Measurements from ENCODE around the gene ASH1L.
"Not testable (repeated sequence)": the region's sequence is repeated elsewhere in the genome, so short reads cannot be mapped to it uniquely, and the experiment has no call there.

DNA sequence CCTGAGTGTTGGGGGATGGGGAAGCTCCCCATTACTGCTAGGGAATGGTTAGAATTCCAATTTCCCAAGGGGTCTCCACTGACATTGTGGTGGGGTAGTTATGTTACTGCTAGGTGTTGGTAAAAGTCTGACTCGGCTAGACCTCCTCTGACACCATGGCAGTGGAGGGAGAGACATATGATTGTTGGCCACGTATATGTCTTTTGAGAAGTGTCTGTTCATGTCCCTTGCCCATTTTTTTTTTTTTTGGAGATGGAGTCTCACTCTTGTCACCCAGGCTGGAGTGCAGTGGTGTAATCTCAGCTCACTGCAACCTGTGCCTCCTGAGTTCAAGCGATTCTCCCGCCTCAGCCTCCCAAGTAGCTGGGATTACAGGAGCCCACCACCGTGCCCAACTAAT, 176.8 kb downstream of the ASH1L start:
- TF ChIP-seq, protein P1, sequence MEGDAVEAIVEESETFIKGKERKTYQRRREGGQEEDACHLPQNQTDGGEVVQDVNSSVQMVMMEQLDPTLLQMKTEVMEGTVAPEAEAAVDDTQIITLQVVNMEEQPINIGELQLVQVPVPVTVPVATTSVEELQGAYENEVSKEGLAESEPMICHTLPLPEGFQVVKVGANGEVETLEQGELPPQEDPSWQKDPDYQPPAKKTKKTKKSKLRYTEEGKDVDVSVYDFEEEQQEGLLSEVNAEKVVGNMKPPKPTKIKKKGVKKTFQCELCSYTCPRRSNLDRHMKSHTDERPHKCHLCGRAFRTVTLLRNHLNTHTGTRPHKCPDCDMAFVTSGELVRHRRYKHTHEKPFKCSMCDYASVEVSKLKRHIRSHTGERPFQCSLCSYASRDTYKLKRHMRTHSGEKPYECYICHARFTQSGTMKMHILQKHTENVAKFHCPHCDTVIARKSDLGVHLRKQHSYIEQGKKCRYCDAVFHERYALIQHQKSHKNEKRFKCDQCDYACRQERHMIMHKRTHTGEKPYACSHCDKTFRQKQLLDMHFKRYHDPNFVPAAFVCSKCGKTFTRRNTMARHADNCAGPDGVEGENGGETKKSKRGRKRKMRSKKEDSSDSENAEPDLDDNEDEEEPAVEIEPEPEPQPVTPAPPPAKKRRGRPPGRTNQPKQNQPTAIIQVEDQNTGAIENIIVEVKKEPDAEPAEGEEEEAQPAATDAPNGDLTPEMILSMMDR (IDR thresholded peaks at IDR 0.05; ENCODE audit: low read depth, low read length): not testable (repeated sequence)
- not testable (repeated sequence) for TF ChIP-seq POLR2A (IDR thresholded peaks at IDR 0.05; ENCODE audit: extremely low read depth, insufficient read length)
- TF ChIP-seq, protein P2, sequence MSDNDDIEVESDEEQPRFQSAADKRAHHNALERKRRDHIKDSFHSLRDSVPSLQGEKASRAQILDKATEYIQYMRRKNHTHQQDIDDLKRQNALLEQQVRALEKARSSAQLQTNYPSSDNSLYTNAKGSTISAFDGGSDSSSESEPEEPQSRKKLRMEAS (IDR thresholded peaks at IDR 0.05; ENCODE audit: low read depth, low read length): not testable (repeated sequence)
